IMR-90 (cell line): ENCODE results near the gene MRTFB. TPM values are rescaled to one million over a fixed set of nuclear protein-coding genes. Genes with fewer than 3 reads are reported as not detected.

Experiments
- ATAC-seq: fragments of 200-7000 bp; cut with Tn5 transposase; 2 replicates; pipeline ENCODE4 v1.9.1; 2020; ENCODE audit warnings: low read depth, mild to moderate bottlenecking, moderate library complexity
- BruUV-seq: library from RNA; stranded (reverse); fragments of 400-500 nt; replicated peaks from 2 replicates; lab custom pipeline; 2021; lab: Mats Ljungman, UMichigan
- CTCF ChIA-PET: fragments of 300-600 bp; formaldehyde crosslinking; extraction: SDS; loops from one replicate; lab custom pipeline; 2021; ENCODE audit warnings: antibody characterized with exemption; lab: Yijun Ruan, JAX
- POLR2A ChIA-PET: fragments of 300-600 bp; sonication (Branson Sonifier 250); formaldehyde crosslinking; loops from one replicate; lab custom pipeline; 2022; ENCODE audit warnings: antibody characterized with exemption; ENCODE audit not compliant: unreplicated experiment; lab: Charles Lee
- DNase-seq: peaks from one replicate; pipeline ENCODE4 v3.0.0; 2013
- H2AFZ ChIP-seq: replicated peaks from 2 replicates; pipeline ENCODE3; 2013; ENCODE audit warnings: low read length, mild to moderate bottlenecking; ENCODE audit not compliant: poor library complexity
- H2AK5ac ChIP-seq: 2 replicates; pipeline ENCODE4 v1.6.1; 2013; ENCODE audit warnings: low read depth, low read length, inconsistent platforms
- H2AK9ac ChIP-seq: replicated peaks from 2 replicates; pipeline ENCODE3; 2013; ENCODE audit warnings: mild to moderate bottlenecking, low read depth, low read length, moderate library complexity; ENCODE audit not compliant: poor library complexity
- H2BK120ac ChIP-seq: 2 replicates; pipeline ENCODE4 v1.6.1; 2013; ENCODE audit warnings: low read depth, low read length, inconsistent platforms
- H2BK15ac ChIP-seq: 3 replicates; pipeline ENCODE4 v1.6.1; 2013; ENCODE audit warnings: low read depth, low read length, inconsistent platforms
- H2BK20ac ChIP-seq: 2 replicates; pipeline ENCODE4 v1.6.1; 2013; ENCODE audit warnings: low read depth, mild to moderate bottlenecking, inconsistent platforms, low read length, moderate library complexity
- H2BK5ac ChIP-seq: 2 replicates; pipeline ENCODE4 v1.6.1; 2013; ENCODE audit warnings: mild to moderate bottlenecking, low read depth, low read length, inconsistent platforms; ENCODE audit not compliant: poor library complexity, severe bottlenecking
- H3K14ac ChIP-seq: replicated peaks from 2 replicates; pipeline ENCODE4 v1.6.1; 2013; ENCODE audit warnings: low read depth, low read length, inconsistent platforms
- H3K18ac ChIP-seq: 2 replicates; pipeline ENCODE4 v1.6.1; 2013; ENCODE audit warnings: low read depth, low read length, control low read depth
- H3K23ac ChIP-seq: 2 replicates; pipeline ENCODE4 v1.6.1; 2013; ENCODE audit warnings: low read depth, low read length, inconsistent platforms
- H3K27ac ChIP-seq: 2 replicates; pipeline ENCODE4 v1.5.1; 2013; ENCODE audit warnings: mild to moderate bottlenecking, control low read depth, low read length; ENCODE audit not compliant: insufficient read depth
- H3K27me3 ChIP-seq: 2 replicates; pipeline ENCODE4 v1.6.1; 2013; ENCODE audit warnings: low read length; ENCODE audit not compliant: control insufficient read depth, insufficient read depth
- H3K36me3 ChIP-seq: 2 replicates; pipeline ENCODE4 v1.6.1; 2013; ENCODE audit warnings: low read length, mixed read lengths; ENCODE audit not compliant: control insufficient read depth, insufficient read depth
- H3K4ac ChIP-seq: 2 replicates; pipeline ENCODE4 v1.6.1; 2013; ENCODE audit warnings: low read depth, low read length, inconsistent platforms
- H3K4me1 ChIP-seq: 2 replicates; pipeline ENCODE4 v1.6.1; 2013; ENCODE audit warnings: low read length, mixed read lengths; ENCODE audit not compliant: control insufficient read depth, insufficient read depth
- H3K4me2 ChIP-seq: 2 replicates; pipeline ENCODE4 v1.6.1; 2013; ENCODE audit warnings: low read depth, mild to moderate bottlenecking, control low read depth, low read length, moderate library complexity
- H3K4me3 ChIP-seq: 2 replicates; pipeline ENCODE4 v1.5.1; 2013; ENCODE audit warnings: low read depth, mild to moderate bottlenecking, control low read depth, low read length, moderate library complexity; ENCODE audit not compliant: insufficient read depth
- H3K56ac ChIP-seq: 2 replicates; pipeline ENCODE4 v1.6.1; 2013; ENCODE audit warnings: low read length, inconsistent platforms; ENCODE audit not compliant: insufficient read depth; ENCODE audit errors: extremely low read depth
- H3K79me1 ChIP-seq, 2 experiments: 2 replicates each; pipeline ENCODE4 v1.6.1; 2013; ENCODE audit warnings: low read length in 2 of 2, inconsistent platforms in 1 of 2, low read depth in 1 of 2
- H3K9ac ChIP-seq: 2 replicates; pipeline ENCODE4 v1.6.1; 2013; ENCODE audit warnings: low read depth, low read length, control low read depth
- H3K9me1 ChIP-seq: 2 replicates; pipeline ENCODE4 v1.6.1; 2013; ENCODE audit warnings: low read length, inconsistent platforms; ENCODE audit not compliant: insufficient read depth
- H3K9me3 ChIP-seq: 2 replicates; pipeline ENCODE4 v1.6.1; 2013; ENCODE audit warnings: low read length; ENCODE audit not compliant: control insufficient read depth, insufficient read depth
- H4K20me1 ChIP-seq: 2 replicates; pipeline ENCODE4 v1.6.1; 2013; ENCODE audit warnings: low read length, inconsistent platforms; ENCODE audit not compliant: insufficient read depth
- H4K5ac ChIP-seq: 2 replicates; pipeline ENCODE4 v1.6.1; 2013; ENCODE audit warnings: mild to moderate bottlenecking, low read depth, low read length, control low read depth
- H4K8ac ChIP-seq, 2 experiments: 2 replicates each; pipeline ENCODE4 v1.6.1; 2013; ENCODE audit warnings: low read depth in 2 of 2, low read length in 2 of 2, control low read depth in 1 of 2, inconsistent platforms in 1 of 2
- H4K91ac ChIP-seq: 2 replicates; pipeline ENCODE4 v1.6.1; 2013; ENCODE audit warnings: low read depth, low read length, inconsistent platforms; ENCODE audit not compliant: insufficient read depth
- MAFK ChIP-seq: IDR thresholded peaks from 2 replicates; pipeline ENCODE4 v1.6.1; 2012; ENCODE audit warnings: low read depth, low read length, improper control_type of control experiment
- MAZ ChIP-seq: IDR thresholded peaks from 2 replicates; pipeline ENCODE4 v1.6.1; 2012; ENCODE audit warnings: low read depth, mild to moderate bottlenecking, low read length, improper control_type of control experiment, moderate library complexity, borderline replicate concordance
- NFE2L2 ChIP-seq: fragments of 150-350 bp; IDR thresholded peaks from 2 replicates; pipeline ENCODE4 v1.6.1; 2016; ENCODE audit warnings: low read depth, mild to moderate bottlenecking, low read length
- RCOR1 ChIP-seq: IDR thresholded peaks from 2 replicates; pipeline ENCODE4 v1.6.1; 2012; ENCODE audit warnings: mild to moderate bottlenecking, low read length, improper control_type of control experiment; ENCODE audit not compliant: insufficient replicate concordance
- WGBS, 2 experiments: methylation state at CpG; one replicate each; pipeline versions ENCODE4 v1.1.5 to v1.1.7; 2013; ENCODE audit warnings: missing lambda C conversion rate in 2 of 2; ENCODE audit not compliant: insufficient read length in 1 of 2; ENCODE audit errors: extremely low coverage in 2 of 2; 5-methylcytosine and 5-hydroxymethylcytosine counted together
- dilution Hi-C: fragments of 300-500 bp; cut with HindIII; formaldehyde crosslinking; loops from one replicate; pipeline ENCODE4 v1.14.3; 2018; ENCODE audit warnings: low sequenced_read_pairs; ENCODE audit not compliant: unreplicated experiment
- in situ Hi-C: fragments of 300-500 bp; cut with MboI; formaldehyde crosslinking; loops from 3 replicates; pipeline ENCODE4 v1.14.3; 2019; ENCODE audit warnings: low sequenced_read_pairs, inconsistent platforms, mixed read lengths
- intact Hi-C: fragments of 100-400 bp; cut with micrococcal nuclease; formaldehyde crosslinking; loops from 2 replicates; pipeline ENCODE4 v1.10.0; 2022
- polyA plus RNA-seq, 3 experiments: library from polyadenylated mRNA; depleted of rRNA; stranded (reverse); fragments of >200 nt; gene quantifications; 2 replicates each; pipeline ENCODE4 v1.2.3, GENCODE V29; 2012; ENCODE audit warnings: low replicate concordance in 1 of 3
- total RNA-seq: library from RNA; depleted of rRNA; stranded (reverse); fragments of >200 nt; gene quantifications from 2 replicates; pipeline ENCODE4 v1.2.3, GENCODE V29; 2012
- TF ChIP-seq, protein P1 (sequence below): fragments of 150-350 bp; IDR thresholded peaks from 2 replicates; pipeline ENCODE4 v1.6.1; 2016; ENCODE audit warnings: low read depth, mild to moderate bottlenecking, low read length, moderate library complexity, borderline replicate concordance

The MRTFB gene
- total and polyA plus RNA-seq, 2 of the 4 experiments (the other 2 are of a cell fraction), result 4.4 to 5.4 TPM

DNA sequence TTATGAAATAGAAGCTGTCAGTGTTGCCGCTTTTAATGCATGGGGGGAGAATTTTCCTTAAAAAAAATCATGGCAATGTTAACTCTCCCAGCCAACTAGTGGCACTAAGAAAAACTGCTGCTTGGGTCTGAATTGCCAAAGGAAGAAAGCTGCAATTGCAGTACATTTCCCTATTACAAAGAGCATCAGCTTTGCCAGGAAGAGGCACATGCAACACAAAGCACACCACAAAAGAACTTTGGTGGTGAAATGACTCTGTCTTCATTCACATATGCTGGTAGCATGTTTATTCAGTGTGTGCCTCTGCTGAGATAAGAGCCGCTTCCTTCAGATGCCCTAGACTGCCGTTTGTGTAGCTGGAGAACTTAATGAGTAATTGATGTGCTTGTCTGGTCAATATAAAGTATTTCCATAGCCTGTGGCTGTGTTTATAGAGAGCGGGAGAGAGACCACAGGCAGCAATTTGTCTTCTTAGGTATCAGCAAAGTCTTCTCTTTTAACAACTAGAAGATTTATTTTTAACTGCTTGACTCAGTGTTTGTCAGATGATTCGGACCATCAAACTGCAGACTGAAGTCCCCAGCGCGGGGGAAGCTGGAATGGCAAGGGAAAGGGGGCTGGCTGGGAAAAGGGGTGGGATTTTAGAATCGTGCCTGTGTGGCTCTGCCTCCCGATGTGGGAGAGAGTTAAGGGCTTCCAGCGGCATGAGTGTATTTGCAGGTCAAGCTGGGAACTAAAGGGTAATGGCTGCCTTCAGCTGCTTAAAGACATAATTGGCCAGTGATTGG lies 115.1 kb downstream of the MRTFB start (continued):
- TF ChIP-seq MAZ (no peak), RCOR1 (no peak)

DNA sequence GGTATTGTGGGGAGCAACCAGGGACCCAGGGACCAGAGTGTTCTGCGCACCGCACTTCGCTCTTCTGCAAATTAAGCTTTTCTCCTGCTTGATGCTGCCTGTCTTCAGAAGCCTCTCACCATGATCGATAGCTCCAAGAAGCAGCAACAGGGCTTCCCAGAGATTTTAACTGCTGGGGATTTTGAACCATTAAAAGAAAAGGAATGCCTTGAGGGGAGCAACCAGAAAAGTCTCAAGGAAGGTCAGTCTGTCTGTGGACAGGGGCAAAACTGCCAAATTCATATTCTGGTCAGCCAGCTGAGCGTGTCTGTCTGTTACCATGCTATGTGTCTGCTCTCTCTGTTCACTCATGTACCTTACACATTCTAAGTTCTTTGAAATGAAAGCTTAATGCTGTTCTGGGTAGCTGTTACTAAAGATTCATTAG lies 115.7 kb downstream of the MRTFB start:
- H3K36me3 ChIP-seq, result no peaks in the 10 kb centered on the region
- H3K56ac ChIP-seq, result no peak overlapping the region
- peaks cover 7% of the 10 kb centered on the region in 2 experiments; a peak in 2 of 4 replicates for H3K79me1 ChIP-seq
- no peak overlapping the region for H4K5ac ChIP-seq
- no peak overlapping the region; a peak in 1 of 4 replicates for H4K8ac ChIP-seq
- no peak overlapping the region for H2BK15ac ChIP-seq
- 0 out of 2 replicates have a peak overlapping the region, but pooled peaks have one; percentile 1 for H3K14ac ChIP-seq
- H3K9me1 ChIP-seq, result peaks cover 3% of the 10 kb centered on the region; the same call in 1 of the 2 replicates
- ChIA-PET CTCF (interaction anchor here (1.2 to 1.9 kb wide), 9 partner anchors 7 to 267 kb away, joined by 3 to 11 read pairs (median 5); partner anchors contain the start of gene ERCC4), POLR2A (no interaction called here)
- peak overlapping the region; percentile 86 for H3K4me2 ChIP-seq
- H3K4me3 ChIP-seq, result no peak overlapping the region
- no peak overlapping the region; the same call in 1 of the 2 replicates for H2BK20ac ChIP-seq
- in situ Hi-C loops, result no loop called here
- H3K18ac ChIP-seq, result no peak overlapping the region
- peak; percentile 9; the same call in 1 of the 2 replicates for ATAC-seq
- no TSS peak for BruUV-seq
- H2AK5ac ChIP-seq, result peak overlapping the region; percentile 21; the same call in 1 of the 2 replicates
- H4K20me1 ChIP-seq, result peaks cover 19% of the 10 kb centered on the region; the same call in 1 of the 2 replicates
- H3K23ac ChIP-seq, result no peak overlapping the region; the same call in 1 of the 2 replicates
- TF ChIP-seq, protein P1, sequence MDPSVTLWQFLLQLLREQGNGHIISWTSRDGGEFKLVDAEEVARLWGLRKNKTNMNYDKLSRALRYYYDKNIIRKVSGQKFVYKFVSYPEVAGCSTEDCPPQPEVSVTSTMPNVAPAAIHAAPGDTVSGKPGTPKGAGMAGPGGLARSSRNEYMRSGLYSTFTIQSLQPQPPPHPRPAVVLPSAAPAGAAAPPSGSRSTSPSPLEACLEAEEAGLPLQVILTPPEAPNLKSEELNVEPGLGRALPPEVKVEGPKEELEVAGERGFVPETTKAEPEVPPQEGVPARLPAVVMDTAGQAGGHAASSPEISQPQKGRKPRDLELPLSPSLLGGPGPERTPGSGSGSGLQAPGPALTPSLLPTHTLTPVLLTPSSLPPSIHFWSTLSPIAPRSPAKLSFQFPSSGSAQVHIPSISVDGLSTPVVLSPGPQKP, result no peak
- no peak for TF ChIP-seq MAFK
- TF ChIP-seq NFE2L2, result no peak
- H4K91ac ChIP-seq, result no peak overlapping the region
- H3K9ac ChIP-seq, result no peak overlapping the region
- H2BK5ac ChIP-seq, result no peak overlapping the region
- peak overlapping the region; percentile 36 for H2AFZ ChIP-seq
- no CpG with 5 or more reads among the region's 5 CpGs for WGBS, 2 experiments
- no peak for DNase-seq
- no peaks in the 10 kb centered on the region for H3K9me3 ChIP-seq
- H3K27ac ChIP-seq, result no peak overlapping the region
- no peak overlapping the region for H2AK9ac ChIP-seq
- intact Hi-C loops, result loop anchor here (5.0 kb wide), 3 partner anchors 45 to 265 kb away; partner anchors contain the start of genes ERCC4 and MRTFB
- H3K4ac ChIP-seq, result no peak overlapping the region
- 0 out of 2 replicates have a peak, but pooled peaks cover 2% of the 10 kb centered on the region for H3K27me3 ChIP-seq
- no peak overlapping the region for H2BK120ac ChIP-seq
- H3K4me1 ChIP-seq, result peaks cover 8% of the 10 kb centered on the region
- dilution Hi-C loops, result no loop called here
